ENCODE measurements around the gene ZNF557.

ZNF557 gene

DNA sequence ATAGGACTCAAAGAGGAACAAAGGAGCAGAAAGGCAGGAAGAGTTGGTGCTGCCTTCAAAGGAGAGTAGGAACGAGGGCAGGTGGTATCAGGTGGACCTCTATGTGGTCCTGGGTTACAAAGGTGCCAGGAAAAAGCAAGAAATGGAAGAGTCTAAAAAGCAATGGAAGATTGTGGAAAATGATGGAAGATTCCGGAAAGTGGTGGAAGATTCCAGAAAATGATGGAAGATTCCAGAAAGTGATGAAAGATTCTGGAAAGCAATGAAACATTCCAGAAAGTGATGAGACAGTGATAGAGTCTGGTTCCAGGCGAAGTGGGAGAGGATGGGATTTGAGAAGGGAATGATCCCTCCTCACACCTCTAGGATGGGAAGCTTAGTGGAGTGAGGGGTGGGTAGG lies 55.3 kb downstream of the ZNF557 start:
- DNase-seq (ENCODE audit: low read depth in 2 of 2): no peak

DNA sequence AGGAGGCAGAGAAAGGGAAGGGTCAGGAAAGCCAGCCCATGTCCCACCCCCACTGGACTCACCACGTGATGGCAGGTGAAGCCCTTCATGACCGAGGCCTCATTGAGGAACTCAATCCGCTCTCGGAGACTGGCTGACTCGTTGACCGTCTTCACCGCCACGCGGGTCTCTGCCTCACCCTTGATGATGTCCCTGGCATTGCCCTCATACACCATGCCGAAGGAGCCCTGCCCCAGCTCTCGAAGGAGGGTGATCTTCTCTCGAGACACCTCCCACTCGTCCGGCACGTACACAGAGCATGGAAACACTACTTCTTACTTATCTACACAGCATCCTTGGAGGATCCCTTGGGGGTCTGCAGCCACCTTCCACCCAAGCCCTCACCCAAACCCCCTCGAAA lies 55.7 kb downstream of the ZNF557 start:
- DNase-seq (ENCODE audit: low read depth in 2 of 2): no peak

DNA sequence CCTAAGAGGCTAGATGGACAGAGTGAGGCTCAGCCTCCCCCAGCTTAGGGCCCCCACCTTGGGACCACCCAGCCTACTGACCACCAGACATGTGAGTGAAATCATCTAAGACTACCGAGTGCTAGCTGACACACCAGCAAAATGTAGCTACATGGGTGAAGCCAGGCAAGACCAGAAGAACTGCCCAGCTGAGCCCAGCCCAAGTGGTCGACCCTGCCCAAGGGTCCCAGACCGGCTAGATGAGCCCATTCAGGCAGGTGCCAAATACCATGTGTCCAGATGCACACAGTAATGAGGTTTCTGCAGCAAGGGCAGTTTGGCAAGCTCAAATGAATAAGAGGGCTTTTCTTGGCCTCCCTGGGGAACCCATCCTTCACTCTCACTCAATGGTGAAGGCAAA lies 56.6 kb downstream of the ZNF557 start:
- no peak for DNase-seq (ENCODE audit: low read depth in 2 of 2)

DNA sequence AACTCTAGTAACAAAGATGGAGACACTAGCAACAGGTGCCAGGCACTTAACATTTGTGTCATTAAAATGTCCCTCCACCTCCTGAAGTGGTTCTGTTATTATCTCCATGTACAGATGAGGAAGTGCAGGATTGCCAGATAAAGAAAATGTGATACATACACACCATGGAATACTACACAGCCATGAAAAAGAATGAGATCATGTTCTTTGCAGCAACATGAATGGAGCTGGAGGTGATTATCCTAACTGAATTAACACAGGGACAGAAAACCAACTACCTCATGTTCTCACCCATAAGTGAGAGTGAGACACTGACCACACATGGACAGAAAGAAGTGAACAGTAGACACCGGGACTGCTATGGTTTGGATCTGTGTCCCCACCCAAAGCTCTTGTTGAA lies 60.5 kb downstream of the ZNF557 start:
- DNase-seq (ENCODE audit: low read depth in 2 of 2): no peak

DNA sequence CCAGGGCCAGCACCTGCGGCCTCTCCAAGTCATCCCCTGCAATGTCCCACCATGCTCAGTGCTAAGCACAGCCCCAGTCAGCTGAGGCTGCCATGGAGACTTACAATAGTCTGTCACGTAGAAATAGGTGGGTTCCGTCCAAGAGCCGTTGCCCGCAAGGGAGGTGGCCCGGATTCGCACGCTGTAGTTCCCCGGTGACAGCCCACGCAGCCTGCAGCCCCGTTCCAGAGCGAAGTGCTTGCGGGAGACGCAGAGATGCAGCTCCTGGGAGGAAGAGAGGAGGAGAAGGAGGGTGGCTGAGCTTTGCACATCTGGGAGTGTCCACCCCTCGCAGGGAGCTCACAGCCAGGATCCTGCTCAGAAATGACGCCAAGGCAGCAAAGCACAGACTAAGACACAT lies 62.6 kb downstream of the ZNF557 start:
- DNase-seq (ENCODE audit: low read depth in 2 of 2): no peak

DNA sequence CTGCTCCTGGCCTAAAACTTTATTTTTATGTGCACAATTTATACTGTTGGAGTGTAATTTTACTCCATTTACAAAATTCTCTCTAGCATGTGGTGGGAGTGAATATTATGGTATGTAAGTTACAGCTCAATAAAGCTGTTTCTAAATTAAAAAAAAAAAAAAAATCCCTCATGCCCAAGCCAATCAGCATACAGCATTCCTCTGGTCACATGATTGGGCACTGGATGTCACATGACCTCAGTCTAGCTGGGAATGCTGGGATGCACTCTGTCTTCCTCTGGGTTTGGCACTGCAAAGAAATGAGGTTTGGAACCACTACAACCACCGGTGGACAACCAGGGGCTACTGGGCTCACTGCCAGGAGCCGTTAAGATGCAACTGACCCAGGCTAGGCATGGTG lies 67.6 kb downstream of the ZNF557 start:
- DNase-seq (ENCODE audit: low read depth in 2 of 2): no peak
